Thoracic aorta (tissue), 2 donors: ENCODE data around the gene SLC26A11. TPM values are rescaled to one million over a fixed set of nuclear protein-coding genes. Genes with fewer than 3 reads are reported as not detected.
A peak's percentile ranks its signal among the peaks of the same experiment; 100 is the strongest.

Source experiments
- ATAC-seq: fragments of 150-250 bp; one replicate; pipeline ENCODE4 v1.8.0; 2017; ENCODE audit warnings: low read depth; ENCODE audit not compliant: insufficient number of reproducible peaks, low FRiP score
- DNase-seq: peaks from one replicate; pipeline ENCODE4 v3.0.0-alpha.2; 2020; ENCODE audit warnings: low spot score
- H3K27ac ChIP-seq, 2 donors: fragments of 200-600 bp; sonication (generic); 1 replicate in 1 of 2; 2 replicates in 1 of 2; pipeline ENCODE4 v1.5.1; 2016; ENCODE audit warnings: mild to moderate bottlenecking in 2 of 2, moderate library complexity in 2 of 2
- H3K27me3 ChIP-seq: fragments of 200-600 bp; sonication (generic); replicated peaks from 2 replicates; pipeline ENCODE4 v1.6.0; 2016; ENCODE audit warnings: mild to moderate bottlenecking; ENCODE audit not compliant: insufficient read depth
- H3K36me3 ChIP-seq: fragments of 200-600 bp; sonication (generic); one replicate; pipeline ENCODE4 v1.5.1; 2016
- H3K4me1 ChIP-seq, 2 donors: fragments of 200-600 bp; sonication (generic); 1 replicate in 1 of 2; 2 replicates in 1 of 2; pipeline versions ENCODE4 v1.5.1 to v1.6.0; 2016; ENCODE audit warnings: low read depth in 2 of 2, mild to moderate bottlenecking in 1 of 2; ENCODE audit not compliant: control insufficient read depth in 1 of 2
- H3K4me3 ChIP-seq: fragments of 200-600 bp; sonication (generic); 2 replicates; pipeline ENCODE4 v1.5.1; 2016; ENCODE audit warnings: mild to moderate bottlenecking
- H3K9me3 ChIP-seq: fragments of 200-600 bp; sonication (generic); 2 replicates; pipeline ENCODE4 v1.5.1; 2016
- CTCF ChIP-seq: fragments of 200-600 bp; sonication (generic); IDR thresholded peaks from one replicate; pipeline ENCODE4 v1.5.1; 2019; ENCODE audit warnings: antibody characterized with exemption
- total RNA-seq, 2 donors: library from RNA; depleted of rRNA; stranded (reverse); fragments of >200 nt; gene quantifications; one replicate each; pipeline versions ENCODE4 v1.1.0 to v1.2.3, GENCODE V29; 2016

The SLC26A11 gene
- total RNA-seq, 2 donors from 2014 or later, result 41.1 to 69.2 TPM

DNA sequence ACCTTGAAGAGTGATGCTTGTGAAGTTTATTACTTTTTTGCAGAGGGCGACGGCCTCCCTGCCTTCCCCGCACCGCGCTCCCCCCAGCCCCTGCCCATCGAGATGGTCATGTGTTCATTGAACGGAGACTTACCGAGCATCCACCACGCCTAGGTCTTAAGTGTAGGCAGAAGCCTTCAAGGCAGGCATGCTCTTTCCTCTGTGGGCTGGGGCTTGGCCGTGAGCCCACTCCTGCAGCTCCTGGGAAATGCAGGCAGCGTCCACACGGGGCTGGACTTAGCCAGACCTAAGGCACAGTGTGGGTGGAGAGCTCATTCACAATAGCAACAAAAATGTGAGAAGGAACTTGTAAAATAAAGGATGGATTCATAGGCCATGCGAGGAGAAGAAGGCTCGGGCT, 59.7 kb downstream of the SLC26A11 start:
- DNase-seq (no peak), ATAC-seq (no peak)
- no peaks in the 10 kb centered on the region for H3K27me3 ChIP-seq
- no peak overlapping the region for H3K27ac ChIP-seq
- no peak overlapping the region for H3K4me3 ChIP-seq
- peaks cover 12% of the 10 kb centered on the region for H3K36me3 ChIP-seq
- peak; percentile 19 for TF ChIP-seq CTCF
- H3K4me1 ChIP-seq, result peaks cover 14 to 29% of the 10 kb centered on the region in 2 donors
- H3K9me3 ChIP-seq, result no peaks in the 10 kb centered on the region

DNA sequence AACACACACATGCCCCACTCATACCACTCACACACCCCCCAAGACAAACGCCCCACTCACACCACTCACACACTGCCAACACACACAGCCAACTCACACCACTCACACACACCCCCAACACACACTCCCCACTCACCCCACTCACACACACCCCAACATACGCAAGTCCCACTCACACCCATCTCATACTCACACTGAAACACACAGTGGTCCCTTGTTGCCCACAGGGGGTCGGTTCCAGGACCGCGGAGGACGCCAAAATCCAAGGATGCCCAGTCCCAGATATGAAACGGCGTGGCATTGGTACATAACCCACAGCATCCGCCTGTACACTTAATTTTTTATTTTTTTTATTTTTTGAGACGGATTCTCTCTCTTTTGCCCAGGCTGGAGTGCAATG, 61.3 kb downstream of the SLC26A11 start:
- no peak for TF ChIP-seq CTCF
- no peak overlapping the region for H3K4me3 ChIP-seq
- DNase-seq (no peak), ATAC-seq (no peak)
- H3K9me3 ChIP-seq, result no peaks in the 10 kb centered on the region
- peaks cover 12% of the 10 kb centered on the region for H3K36me3 ChIP-seq
- H3K27me3 ChIP-seq, result no peaks in the 10 kb centered on the region
- no peak overlapping the region for H3K27ac ChIP-seq
- H3K4me1 ChIP-seq, result peaks cover 14 to 29% of the 10 kb centered on the region in 2 donors

GRCh38 chr17:80283116-80283852, 63.1 kb downstream of the SLC26A11 start:
- no peak overlapping the region for H3K27ac ChIP-seq
- H3K9me3 ChIP-seq, result no peaks in the 10 kb centered on the region
- DNase-seq (no peak), ATAC-seq (no peak)
- peaks cover 20% of the 10 kb centered on the region for H3K36me3 ChIP-seq
- no peaks in the 10 kb centered on the region for H3K27me3 ChIP-seq
- TF ChIP-seq CTCF, result no peak
- no peak overlapping the region for H3K4me3 ChIP-seq
- H3K4me1 ChIP-seq, result peaks cover 14 to 21% of the 10 kb centered on the region in 2 donors

GRCh38 chr17:80284631-80285030, 64.4 kb downstream of the SLC26A11 start:
- no peak overlapping the region for H3K4me3 ChIP-seq
- DNase-seq (no peak), ATAC-seq (no peak)
- H3K4me1 ChIP-seq, result peaks cover 5 to 7% of the 10 kb centered on the region in 2 donors
- H3K9me3 ChIP-seq, result no peaks in the 10 kb centered on the region
- no peaks in the 10 kb centered on the region for H3K27me3 ChIP-seq
- peaks cover 34% of the 10 kb centered on the region for H3K36me3 ChIP-seq
- no peak for TF ChIP-seq CTCF
- no peak overlapping the region for H3K27ac ChIP-seq

DNA sequence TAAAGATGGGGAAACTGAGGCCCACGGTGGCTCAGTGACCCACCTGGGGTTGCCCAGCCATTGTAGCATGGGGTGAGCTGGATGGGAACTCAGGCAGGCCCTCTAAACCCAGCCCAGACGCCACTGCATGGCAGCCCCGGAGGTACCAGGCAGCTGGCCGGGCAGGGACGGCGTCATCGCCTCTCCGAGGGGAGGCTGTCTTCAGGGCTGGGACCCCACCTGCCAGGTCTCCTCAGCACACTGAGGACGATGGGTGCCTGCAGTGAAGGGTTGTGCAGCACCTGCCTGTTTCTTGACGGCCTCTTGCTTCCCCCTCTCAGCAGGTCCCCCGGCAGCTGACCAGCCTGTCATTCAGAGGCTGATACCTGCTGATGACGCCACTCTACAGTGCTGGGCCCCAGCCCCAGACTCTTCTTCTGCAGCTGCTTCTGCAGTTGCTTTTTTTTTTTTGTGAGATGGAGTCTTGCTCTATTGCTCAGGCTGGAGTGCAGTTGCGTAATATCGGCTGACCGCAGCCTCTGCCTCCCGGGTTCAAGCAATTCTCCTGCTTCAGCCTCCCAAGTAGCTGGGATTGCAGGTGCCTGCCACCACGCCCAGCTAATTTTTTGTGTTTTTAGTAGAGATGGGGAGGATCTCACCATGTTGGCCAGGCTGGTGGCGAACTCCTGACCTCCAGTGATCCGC, 65.2 kb downstream of the SLC26A11 start:
- Histone ChIP-seq H3K4me3 (no peak overlapping the region), H3K27me3 (no peaks in the 10 kb centered on the region), H3K36me3 (peaks cover 35% of the 10 kb centered on the region), H3K27ac (no peak overlapping the region), H3K9me3 (no peaks in the 10 kb centered on the region), H3K4me1 (no peaks in the 10 kb centered on the region)
- DNase-seq (no peak), ATAC-seq (no peak)
- no peak for TF ChIP-seq CTCF
